ENCODE data around the gene CDC25A. TPM values are rescaled to one million over a fixed set of nuclear protein-coding genes. Genes with fewer than 3 reads are reported as not detected.

Gene CDC25A
- total RNA-seq, 1 donor from 2014 or later: 51.8 TPM

- no peak for DNase-seq (ENCODE audit: low spot score)
- no peak overlapping the region for H3K9ac ChIP-seq
- H3K9me3 ChIP-seq (ENCODE audit: low read depth): no peaks in the 10 kb centered on the region
- no peak overlapping the region for H3K27ac ChIP-seq
- no peaks in the 10 kb centered on the region for H3F3A ChIP-seq (ENCODE audit: low read depth)
- Mint-ChIP-seq H3K36me3 (no peaks in the 10 kb centered on the region), H3K27ac (no peak overlapping the region), H3K9me3 (peaks cover 3% of the 10 kb centered on the region), H3K4me1 (peaks cover 11% of the 10 kb centered on the region), H3K27me3 (ENCODE audit: insufficient read depth, low read depth) (no peaks in the 10 kb centered on the region), H3K4me3 (no peak overlapping the region)
- no peaks in the 10 kb centered on the region for H3K79me2 ChIP-seq (ENCODE audit: low read depth)
- no peak overlapping the region for H3K4me3 ChIP-seq
- no peak overlapping the region for H3K4me2 ChIP-seq
- H3K4me1 ChIP-seq: no peaks in the 10 kb centered on the region
- H3K36me3 ChIP-seq: no peaks in the 10 kb centered on the region
- TF ChIP-seq EZH2phosphoT487 (IDR thresholded peaks at IDR 0.05): no peak
- TF ChIP-seq, protein P1, sequence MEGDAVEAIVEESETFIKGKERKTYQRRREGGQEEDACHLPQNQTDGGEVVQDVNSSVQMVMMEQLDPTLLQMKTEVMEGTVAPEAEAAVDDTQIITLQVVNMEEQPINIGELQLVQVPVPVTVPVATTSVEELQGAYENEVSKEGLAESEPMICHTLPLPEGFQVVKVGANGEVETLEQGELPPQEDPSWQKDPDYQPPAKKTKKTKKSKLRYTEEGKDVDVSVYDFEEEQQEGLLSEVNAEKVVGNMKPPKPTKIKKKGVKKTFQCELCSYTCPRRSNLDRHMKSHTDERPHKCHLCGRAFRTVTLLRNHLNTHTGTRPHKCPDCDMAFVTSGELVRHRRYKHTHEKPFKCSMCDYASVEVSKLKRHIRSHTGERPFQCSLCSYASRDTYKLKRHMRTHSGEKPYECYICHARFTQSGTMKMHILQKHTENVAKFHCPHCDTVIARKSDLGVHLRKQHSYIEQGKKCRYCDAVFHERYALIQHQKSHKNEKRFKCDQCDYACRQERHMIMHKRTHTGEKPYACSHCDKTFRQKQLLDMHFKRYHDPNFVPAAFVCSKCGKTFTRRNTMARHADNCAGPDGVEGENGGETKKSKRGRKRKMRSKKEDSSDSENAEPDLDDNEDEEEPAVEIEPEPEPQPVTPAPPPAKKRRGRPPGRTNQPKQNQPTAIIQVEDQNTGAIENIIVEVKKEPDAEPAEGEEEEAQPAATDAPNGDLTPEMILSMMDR (IDR thresholded peaks at IDR 0.05): no peak
- TF ChIP-seq EZH2 (IDR thresholded peaks at IDR 0.05): no peak
- peak overlapping the region; percentile 89 for H2AFZ ChIP-seq (replicated peaks)
- no peaks in the 10 kb centered on the region for H4K20me1 ChIP-seq (ENCODE audit: low read depth)
- no peaks in the 10 kb centered on the region for H3K27me3 ChIP-seq
Measured at GRCh38 chr3:48135552-48136495, 52.4 kb downstream of the CDC25A start.

DNA sequence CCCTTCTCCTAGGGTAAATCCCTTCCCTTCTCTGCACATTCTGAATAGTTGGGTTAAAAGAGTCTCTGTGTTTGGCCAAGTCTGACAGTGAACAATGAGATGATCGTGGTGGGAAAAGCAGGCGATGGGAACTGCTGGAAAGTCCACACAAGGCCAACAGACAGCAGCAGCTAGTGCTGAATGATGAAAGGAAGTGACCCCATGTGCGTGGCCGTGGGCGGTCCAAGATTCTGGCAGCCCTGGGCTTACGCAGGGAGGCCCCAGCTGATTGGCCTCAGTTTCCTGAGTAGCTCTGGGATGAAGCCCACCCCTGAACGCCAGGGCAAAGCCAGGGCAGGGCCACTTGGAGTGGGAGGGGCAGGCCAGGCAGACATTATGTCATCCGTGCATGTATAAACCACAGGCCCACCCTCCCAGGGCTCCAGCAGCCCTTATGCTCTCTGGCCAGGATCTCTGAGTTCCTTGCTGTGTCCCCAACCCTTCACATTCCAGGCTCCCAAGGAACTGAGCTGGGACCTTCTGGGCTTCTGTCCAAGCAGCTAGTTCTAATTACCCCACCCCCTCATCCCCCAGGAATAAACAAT lies 57.8 kb downstream of the CDC25A start:
- DNase-seq (ENCODE audit: low spot score): no peak
- TF ChIP-seq EZH2phosphoT487 (IDR thresholded peaks at IDR 0.05): no peak
- no peak for TF ChIP-seq EZH2 (IDR thresholded peaks at IDR 0.05)
- TF ChIP-seq, protein P1 (IDR thresholded peaks at IDR 0.05): no peak
- Mint-ChIP-seq H3K9me3 (no peaks in the 10 kb centered on the region), H3K27me3 (ENCODE audit: insufficient read depth, low read depth) (no peaks in the 10 kb centered on the region), H3K4me3 (no peak overlapping the region), H3K4me1 (peaks cover 10% of the 10 kb centered on the region), H3K27ac (peak overlapping the region; percentile 57), H3K36me3 (no peaks in the 10 kb centered on the region)
- H3K9ac ChIP-seq: no peak overlapping the region
- no peaks in the 10 kb centered on the region for H3F3A ChIP-seq (ENCODE audit: low read depth)
- H3K79me2 ChIP-seq (ENCODE audit: low read depth): no peaks in the 10 kb centered on the region
- H3K27me3 ChIP-seq: no peaks in the 10 kb centered on the region
- no peak overlapping the region for H3K4me2 ChIP-seq
- no peaks in the 10 kb centered on the region for H4K20me1 ChIP-seq (ENCODE audit: low read depth)
- no peak overlapping the region for H3K27ac ChIP-seq
- H3K4me3 ChIP-seq: no peak overlapping the region
- H3K9me3 ChIP-seq (ENCODE audit: low read depth): no peaks in the 10 kb centered on the region
- no peaks in the 10 kb centered on the region for H3K36me3 ChIP-seq
- H2AFZ ChIP-seq (replicated peaks): peak overlapping the region; percentile 61
- H3K4me1 ChIP-seq: peaks cover 8% of the 10 kb centered on the region

DNA sequence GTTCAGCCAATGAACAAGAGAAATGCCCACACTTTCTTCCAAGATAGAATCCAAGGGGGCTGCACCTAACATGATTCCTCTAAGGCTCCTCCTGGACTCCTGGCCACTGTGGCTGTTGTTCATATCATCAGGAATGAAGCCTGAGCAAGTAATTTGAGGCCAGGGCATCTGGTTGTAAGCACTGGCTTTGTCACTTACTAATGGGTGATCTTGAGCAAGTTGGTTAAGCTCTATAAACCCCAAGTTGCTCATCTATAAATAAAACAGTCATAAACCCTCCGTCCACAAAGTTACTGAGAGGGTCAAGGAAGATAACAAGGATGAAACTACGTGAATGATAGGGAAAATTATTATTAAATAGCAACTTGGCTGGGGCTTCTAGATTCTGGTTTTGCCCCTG lies 58.3 kb downstream of the CDC25A start:
- no peaks in the 10 kb centered on the region for H3K9me3 ChIP-seq (ENCODE audit: low read depth)
- Mint-ChIP-seq H3K36me3 (no peaks in the 10 kb centered on the region), H3K4me1 (peaks cover 8% of the 10 kb centered on the region), H3K9me3 (no peaks in the 10 kb centered on the region), H3K27ac (no peak overlapping the region), H3K4me3 (no peak overlapping the region), H3K27me3 (ENCODE audit: insufficient read depth, low read depth) (no peaks in the 10 kb centered on the region)
- H3K79me2 ChIP-seq (ENCODE audit: low read depth): no peaks in the 10 kb centered on the region
- H3K4me2 ChIP-seq: no peak overlapping the region
- peaks cover 8% of the 10 kb centered on the region for H3K4me1 ChIP-seq
- H3K9ac ChIP-seq: no peak overlapping the region
- no peak for DNase-seq (ENCODE audit: low spot score)
- no peak for TF ChIP-seq EZH2 (IDR thresholded peaks at IDR 0.05)
- H3K4me3 ChIP-seq: no peak overlapping the region
- H3K36me3 ChIP-seq: no peaks in the 10 kb centered on the region
- H3F3A ChIP-seq (ENCODE audit: low read depth): no peaks in the 10 kb centered on the region
- H3K27ac ChIP-seq: no peak overlapping the region
- no peaks in the 10 kb centered on the region for H4K20me1 ChIP-seq (ENCODE audit: low read depth)
- peak overlapping the region; percentile 61 for H2AFZ ChIP-seq (replicated peaks)
- no peaks in the 10 kb centered on the region for H3K27me3 ChIP-seq

DNA sequence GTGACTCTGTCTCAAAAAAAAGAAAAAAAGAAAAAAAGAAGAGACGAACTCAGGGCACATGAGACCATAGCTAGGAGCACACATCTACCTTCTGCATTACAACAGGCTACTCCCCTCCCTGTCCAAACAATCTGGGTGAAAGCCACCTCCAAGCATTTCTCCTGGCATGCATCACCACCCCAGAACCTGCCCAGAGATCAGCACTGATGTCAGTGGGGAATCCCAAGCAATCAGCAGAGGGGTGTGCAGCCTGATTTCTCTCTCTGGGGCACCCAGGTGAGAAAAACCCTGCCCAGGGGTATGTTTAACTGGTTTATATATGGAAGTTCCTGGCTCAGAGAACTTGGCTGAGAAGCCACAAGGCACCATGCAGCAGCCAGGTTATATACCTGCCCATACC lies 59.4 kb downstream of the CDC25A start:
- Histone ChIP-seq H3K27me3 (no peaks in the 10 kb centered on the region), H3K9ac (no peak overlapping the region), H3K4me3 (no peak overlapping the region), H4K20me1 (ENCODE audit: low read depth) (no peaks in the 10 kb centered on the region), H3K4me1 (peaks cover 8% of the 10 kb centered on the region), H3K36me3 (no peaks in the 10 kb centered on the region), H3K9me3 (ENCODE audit: low read depth) (no peaks in the 10 kb centered on the region), H3F3A (ENCODE audit: low read depth) (no peaks in the 10 kb centered on the region), H3K27ac (no peak overlapping the region), H2AFZ (replicated peaks) (no peak overlapping the region), H3K4me2 (no peak overlapping the region), H3K79me2 (ENCODE audit: low read depth) (no peaks in the 10 kb centered on the region)
- peaks cover 8% of the 10 kb centered on the region for H3K4me1 Mint-ChIP-seq
- H3K4me3 Mint-ChIP-seq: no peak overlapping the region
- H3K27ac Mint-ChIP-seq: no peak overlapping the region
- no peaks in the 10 kb centered on the region for H3K9me3 Mint-ChIP-seq
- no peaks in the 10 kb centered on the region for H3K36me3 Mint-ChIP-seq
- H3K27me3 Mint-ChIP-seq (ENCODE audit: insufficient read depth, low read depth): no peaks in the 10 kb centered on the region
- TF ChIP-seq EZH2phosphoT487 (IDR thresholded peaks at IDR 0.05) (no peak), EZH2 (IDR thresholded peaks at IDR 0.05) (no peak)
- TF ChIP-seq, protein P1 (IDR thresholded peaks at IDR 0.05): no peak
- no peak for DNase-seq (ENCODE audit: low spot score)

Data from neural progenitor cell (in vitro differentiated cells).